HG02798 (cell line): ENCODE measurements around the gene IL15RA.
"Not testable (repeated sequence)": the region's sequence is repeated elsewhere in the genome, so short reads cannot be mapped to it uniquely, and the experiment has no call there.

ENCODE experiments used
- ATAC-seq: cut with Tn5 transposase; IDR thresholded peaks from one replicate; pipeline ENCODE4 v1.9.1; 2021; ENCODE audit warnings: mild to moderate bottlenecking; ENCODE audit not compliant: unreplicated experiment, poor library complexity

IL15RA gene

DNA sequence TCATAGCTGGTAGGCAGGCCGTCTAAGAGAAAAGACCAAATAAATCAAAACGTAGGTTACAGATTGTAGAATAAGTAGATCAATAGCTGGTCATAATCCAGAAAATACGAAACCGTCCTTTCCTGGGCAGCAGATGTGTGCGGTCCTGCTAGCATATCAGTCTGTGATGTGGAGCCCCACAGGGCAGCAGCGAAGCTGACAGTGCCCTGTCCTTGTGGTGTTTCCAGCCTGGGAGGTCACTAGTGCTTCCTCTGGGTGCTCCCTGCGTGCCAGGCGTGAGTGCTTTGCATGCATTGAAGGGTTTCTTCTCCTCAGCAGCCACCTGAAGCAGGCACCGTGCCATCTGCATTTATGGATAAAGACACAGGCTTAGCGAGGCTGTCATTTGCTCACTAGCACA lies 41.7 kb downstream of the IL15RA start:
- no peak for ATAC-seq

DNA sequence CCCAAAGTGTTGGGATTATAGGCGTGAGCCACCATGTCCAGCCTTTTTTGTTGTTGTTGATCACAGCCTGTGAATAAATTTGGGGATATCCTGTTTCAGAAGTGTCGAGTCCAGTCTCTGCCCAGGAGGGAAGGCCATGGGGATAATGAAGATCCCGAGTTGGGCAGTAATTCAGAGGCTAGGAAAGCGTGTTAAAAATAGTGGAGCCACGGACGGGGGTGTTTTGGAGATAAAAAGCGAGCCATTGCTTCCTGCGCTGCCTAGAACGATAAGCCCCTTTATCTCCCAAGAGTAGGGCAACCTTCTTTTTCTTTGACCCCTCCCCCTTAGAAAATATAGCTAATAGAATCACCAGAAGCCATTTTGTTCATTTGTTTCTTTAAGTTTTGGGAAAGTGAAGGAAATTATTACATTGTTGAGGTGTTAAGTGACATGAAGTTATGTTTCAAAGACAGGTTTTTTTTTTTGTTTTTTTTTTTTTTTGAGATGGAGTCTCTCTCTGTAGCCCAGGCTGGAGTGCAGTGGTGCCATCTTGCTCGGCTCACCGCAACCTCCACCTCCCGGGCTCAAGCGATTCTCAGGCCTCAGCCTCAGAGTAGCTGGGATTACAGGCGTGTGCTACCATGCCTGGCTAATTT lies 43.3 kb downstream of the IL15RA start:
- ATAC-seq: no peak

DNA sequence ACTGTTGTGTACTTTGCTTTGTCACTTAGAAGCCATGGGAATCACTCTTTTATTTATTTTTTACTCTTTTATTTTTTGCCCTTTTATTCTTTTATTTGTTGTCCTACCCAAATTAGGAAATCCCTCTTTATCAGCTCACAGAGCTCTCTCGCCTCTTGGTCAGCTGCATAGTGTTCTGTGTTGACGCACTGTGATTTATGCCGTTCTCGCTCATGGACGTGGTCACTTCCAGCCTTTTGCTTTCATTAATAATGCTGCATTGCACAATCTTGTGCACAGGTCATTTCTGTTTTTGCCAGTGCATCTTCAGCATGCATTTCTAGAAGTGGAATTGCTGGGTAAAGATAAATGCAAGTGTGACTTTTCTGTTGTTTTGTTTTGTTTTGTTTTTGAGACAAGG lies 45.0 kb downstream of the IL15RA start:
- no peak for ATAC-seq

DNA sequence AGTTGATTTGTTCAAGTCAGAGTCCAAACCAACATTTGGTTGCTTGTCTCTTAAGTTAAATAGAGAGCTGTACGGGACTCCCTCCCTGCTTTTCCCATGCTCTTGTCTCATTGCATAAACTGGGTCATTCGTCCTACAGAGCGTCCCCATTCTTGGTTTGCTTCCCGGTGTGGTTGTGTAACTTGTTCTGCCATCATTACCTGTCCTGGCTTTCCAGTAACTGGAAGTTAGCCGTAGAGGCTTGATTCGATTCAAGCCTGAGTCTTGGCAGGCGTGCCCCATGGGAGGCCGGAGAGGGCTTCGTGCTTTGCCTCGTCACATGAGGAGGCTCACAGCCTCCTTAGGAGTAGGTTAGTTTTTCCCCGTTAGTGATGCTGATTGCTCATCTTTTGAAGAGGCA lies 47.1 kb downstream of the IL15RA start:
- ATAC-seq: no peak

DNA sequence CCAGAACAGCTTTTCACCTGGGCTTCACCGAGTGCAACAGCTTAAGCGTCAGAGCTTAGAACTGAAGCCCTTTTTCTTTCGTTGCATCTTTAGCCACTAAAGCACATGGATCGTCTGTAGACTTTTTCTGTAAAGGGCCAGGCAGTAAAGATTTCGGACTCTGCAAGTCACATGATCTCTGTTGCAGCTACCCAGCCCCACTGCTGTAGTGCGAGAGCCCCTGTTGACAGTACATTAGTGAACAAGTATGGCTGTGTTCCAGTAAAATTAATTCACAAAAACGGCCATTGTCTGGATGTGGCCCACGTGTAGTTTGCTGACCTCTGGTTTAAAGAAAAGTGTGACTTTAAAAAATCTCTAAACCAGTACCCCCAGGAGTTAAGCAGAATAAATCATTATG lies 47.9 kb downstream of the IL15RA start:
- ATAC-seq: no peak

DNA sequence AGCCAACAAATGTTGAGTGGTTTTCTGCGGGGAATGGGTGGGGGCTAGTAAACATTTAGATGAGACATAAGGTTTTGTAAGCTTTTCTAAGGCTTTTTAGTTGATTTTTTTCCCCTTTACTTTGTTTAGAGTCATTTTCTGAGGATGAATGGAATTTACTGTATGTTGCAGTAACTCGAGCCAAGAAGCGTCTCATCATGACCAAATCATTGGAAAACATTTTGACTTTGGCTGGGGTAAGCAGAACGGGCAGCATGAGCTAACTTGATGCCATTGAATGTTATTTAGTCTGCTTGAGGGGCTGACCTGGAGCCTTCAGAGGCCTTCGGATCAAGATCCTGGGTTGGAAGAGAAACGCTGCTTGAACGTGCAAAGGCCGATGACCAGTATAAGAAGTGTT lies 50.0 kb downstream of the IL15RA start:
- no peak for ATAC-seq

DNA sequence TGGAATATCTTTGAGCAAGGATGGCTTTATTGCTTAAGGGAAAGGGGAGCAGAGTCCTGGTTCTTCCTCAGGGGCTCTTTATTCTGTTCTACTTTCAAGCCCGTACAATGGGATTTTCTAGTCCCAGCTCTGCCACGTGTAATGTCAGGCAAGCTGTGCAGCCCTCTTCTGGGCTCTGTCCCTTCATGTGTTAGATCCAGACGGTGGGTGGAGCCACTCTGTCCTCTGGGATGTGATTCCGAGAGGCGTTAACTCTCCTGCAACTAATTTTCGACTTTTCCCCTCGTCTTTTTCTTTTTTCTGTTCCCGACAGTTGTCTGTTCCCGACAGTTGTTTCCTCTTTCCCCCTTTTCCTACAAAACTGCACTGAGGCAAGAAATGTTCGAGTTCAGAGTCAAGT lies 52.5 kb downstream of the IL15RA start:
- no peak for ATAC-seq

DNA sequence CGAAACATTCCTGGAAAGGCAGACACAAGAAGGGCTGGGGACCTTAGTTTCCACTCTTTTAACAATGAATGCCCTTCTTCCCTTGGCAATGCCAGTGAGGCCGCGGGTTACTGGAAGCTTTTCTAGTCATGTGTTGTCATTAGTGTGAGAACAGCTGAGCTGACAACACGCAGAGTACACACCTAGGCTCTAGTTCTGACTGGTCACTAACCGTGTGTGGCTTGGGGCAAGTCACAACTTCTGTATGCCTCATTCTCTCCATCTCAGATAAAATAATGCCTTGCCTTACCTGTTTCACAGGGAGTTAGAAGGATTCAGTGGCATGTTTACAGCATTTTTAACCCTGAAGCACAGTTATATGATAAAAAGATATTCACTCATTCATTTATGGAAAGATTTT lies 55.6 kb downstream of the IL15RA start:
- no peak for ATAC-seq

DNA sequence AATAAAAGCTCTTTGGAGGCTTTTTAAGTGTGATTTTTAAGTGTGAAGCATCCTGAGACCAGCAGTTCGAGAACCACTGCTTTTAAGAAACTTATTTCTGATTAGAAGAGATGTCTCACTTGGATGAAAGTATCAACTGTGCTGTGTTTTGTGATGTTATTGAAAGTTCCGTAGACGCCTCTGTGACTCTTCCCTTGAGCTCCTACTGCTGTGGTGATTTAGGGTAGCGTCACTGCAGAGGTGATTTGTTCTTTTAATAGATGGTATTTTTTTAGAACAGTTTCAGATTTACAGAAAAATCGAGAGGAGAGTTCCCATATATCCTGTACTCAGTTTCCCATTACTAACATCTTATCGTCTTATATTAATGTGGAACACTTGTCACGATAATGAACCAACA lies 57.8 kb downstream of the IL15RA start:
- ATAC-seq: no peak

DNA sequence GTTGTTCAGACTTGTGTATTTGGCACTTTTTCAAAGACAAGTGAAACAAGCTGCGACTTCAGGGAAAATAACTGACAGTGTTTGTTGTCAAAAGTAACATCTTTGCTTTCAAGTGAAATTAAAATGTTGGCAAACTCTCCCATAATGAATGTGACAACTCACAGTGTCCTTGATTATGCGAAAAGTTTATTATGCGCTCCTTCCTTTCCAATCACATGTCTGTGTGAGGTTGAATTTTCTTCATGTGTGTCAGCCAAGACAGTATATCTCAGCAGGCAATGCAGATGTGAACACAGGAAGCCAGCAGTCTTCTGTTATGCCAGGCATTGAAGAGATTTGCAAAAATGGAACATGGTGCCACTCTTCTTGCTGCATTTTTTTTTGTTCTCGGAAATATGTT lies 58.6 kb downstream of the IL15RA start:
- ATAC-seq: no peak

DNA sequence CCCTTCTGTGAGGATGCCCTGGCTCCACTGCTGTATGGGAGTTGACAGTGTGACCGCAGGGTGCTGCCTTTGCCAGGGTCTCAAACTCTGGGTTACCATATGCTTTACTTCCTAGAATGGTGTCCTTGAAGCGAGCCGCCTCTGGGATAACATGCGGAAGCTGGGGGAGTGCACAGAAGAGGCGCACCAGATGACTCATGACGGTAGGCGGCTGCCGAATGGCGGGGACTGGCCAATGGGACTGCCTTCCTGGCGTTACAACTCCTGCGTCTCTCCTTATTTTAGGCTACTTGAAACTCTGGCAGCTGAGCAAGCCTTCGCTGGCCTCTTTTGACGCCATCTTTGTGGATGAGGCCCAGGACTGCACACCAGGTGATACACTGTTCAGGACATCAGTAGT lies 60.0 kb downstream of the IL15RA start:
- ATAC-seq: no peak

DNA sequence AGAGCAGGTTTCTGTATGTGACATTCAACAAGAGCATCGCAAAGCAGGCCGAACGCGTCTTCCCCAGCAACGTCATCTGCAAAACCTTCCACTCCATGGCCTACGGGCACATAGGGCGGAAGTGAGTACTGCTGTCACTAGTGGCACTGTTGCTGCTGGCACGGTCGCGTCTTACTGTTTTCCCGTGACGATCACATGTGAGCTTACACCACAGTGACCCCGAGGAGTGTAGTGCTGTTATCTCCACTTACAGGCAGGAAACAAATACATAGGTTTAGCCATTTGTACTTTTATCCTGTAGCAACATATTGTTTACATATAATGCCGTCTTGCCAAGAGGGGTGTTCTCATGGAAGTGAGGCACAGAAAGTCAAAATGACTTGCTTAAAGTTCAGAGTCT lies 61.9 kb downstream of the IL15RA start:
- no peak for ATAC-seq

DNA sequence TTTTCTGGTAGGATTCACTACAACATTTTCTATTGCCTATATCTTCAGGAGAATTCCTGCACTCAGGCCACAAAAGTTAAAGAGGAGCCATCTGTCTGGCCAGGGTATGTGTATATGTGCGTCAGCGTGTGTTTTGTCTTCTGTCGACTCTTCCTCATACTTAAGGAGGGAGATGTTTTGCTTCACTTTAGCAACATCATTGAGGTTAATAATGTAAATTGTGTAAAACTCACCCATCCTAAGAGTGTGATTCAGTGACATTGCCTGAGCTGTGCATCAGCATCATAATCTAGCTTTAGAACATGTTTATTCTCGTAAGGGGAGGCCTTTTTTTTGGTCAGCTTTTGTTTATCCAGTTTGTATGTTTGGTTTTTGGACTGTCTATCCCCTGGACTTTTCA lies 63.6 kb downstream of the IL15RA start:
- ATAC-seq: no peak

DNA sequence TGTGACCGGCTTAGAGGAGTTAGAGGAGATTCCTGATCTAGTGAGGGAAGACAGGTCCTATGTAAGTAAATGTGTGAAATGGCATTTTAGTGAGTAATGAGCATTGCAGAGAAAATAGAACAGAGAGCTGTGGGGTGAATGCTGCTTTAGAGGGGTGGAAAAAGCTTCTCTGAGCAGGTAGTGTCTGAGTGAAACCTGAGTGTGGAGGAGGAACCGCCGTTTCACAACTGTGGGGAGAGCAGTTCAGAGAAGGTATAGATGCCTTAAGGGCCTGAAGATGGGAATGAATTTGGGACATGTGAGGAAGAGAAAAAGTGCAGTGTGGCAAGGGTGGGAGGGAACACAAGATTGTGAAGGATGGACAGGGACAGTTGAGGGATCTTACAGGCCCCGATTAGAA lies 65.7 kb downstream of the IL15RA start:
- no peak for ATAC-seq

DNA sequence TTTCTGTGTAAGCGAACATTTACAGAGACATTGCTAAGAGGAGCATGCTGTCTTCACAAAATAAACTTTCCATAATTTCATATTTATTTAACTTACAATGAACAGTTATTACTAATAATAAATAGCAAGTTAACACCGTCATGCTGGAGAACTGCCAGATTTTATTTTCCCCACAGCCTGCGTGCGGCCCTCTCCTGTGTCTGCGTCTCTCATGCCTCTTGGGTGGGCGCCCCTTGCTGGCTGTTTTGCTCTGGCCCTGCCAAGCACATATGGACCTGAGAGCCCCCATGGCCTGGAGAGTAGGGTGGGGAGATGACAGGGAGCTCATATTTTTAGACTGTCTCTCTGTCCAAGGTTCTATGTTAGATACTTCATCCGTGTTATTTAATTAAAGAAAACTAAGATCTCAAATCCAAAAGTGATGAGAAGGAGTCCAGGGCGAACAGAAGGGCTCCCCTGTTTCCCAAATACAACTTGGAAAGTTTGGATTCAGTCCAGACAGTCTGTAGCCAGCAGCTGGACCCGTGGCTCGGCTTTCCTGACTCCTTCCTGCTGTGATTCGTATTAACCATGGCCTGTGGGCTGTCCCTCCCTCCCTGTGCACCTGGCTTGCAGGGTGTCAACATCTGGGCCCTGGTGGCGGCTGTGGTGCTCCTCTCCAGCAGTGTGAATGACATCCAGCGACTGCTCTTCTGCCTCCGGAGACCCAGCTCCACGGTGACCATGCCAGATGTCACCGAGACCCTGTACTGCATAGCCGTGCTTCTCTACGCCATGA lies 66.8 kb downstream of the IL15RA start:
- ATAC-seq: no peak

DNA sequence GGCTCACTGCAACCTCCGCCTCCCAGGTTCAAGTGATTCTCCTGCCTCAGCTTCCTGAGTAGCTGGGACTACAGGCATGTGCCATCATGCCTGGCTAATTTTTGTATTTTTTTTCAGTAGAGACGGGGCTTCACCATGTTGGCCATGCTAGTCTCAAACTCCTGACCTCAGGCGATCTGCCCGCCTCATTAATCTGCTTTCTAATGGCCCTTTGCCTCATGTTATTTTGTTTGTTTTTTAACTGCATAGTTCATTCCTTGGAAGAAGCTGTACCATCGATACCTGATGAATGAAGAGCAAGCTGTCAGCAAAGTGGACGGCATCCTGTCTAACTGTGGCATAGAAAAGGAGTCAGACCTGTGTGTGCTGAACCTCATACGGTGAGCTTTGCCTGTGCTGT lies 68.7 kb downstream of the IL15RA start:
- not testable (repeated sequence) for ATAC-seq

DNA sequence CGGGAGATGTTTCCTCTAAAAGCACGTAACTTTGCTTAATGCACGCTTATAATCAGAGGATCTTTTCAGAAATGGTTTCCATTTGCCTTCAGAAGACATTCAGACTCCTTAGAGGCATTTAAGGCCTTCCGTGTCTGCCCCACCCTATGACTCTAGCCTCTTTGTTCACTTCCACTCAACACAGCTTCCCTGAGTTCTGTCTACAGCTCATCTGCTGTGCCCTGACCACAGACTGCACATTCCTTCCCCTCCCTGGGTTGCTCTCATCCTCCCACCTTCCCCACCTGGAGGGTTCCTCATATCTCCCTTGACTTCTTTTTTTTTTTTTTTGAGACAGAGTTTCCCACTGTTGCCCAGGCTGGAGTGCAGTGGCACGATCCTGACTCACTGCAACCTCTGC lies 70.7 kb downstream of the IL15RA start:
- ATAC-seq: no peak

DNA sequence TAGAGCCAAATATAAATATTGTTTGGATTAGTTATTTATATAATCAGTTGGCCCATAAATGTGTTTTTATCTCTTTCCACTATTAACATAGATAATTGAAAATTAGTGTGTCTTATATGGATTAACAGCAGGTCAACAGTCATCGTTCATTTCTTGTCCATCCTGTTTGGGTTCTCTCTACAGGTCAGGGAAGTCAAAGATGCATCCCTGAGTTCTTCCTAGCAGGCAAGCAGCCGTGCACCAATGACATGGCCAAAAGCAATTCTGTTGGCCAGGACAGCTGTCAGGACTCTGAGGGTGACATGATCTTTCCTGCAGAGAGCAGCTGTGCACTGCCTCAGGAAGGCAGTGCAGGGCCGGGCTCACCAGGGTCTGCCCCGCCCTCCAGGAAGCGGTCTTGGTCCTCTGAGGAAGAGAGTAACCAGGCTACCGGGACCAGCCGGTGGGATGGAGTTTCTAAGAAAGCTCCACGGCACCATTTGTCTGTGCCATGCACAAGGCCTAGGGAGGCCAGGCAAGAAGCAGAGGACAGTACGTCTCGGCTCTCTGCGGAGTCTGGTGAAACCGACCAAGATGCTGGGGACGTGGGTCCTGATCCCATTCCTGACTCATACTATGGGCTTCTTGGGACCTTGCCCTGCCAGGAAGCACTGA lies 71.4 kb downstream of the IL15RA start:
- ATAC-seq: no peak

DNA sequence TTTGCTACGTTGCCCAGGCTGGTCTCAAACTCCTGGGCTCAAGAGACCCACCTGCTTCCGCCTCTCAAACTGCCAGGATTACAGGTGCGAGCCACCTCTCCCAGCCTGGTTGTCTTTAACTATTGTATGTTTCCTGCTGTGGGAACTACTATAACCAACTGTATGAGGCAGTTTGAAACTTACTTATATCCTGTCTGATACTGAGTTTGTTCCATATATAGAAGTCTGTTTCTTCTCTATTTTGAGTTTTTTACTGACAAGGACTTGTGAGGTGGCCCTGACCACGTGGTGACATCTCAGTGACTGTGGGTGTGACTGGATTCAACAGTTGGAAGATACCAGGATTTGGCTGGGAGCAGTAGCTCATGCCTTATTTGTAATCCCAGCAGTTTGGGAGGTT lies 73.1 kb downstream of the IL15RA start:
- peak; percentile 93 for ATAC-seq

DNA sequence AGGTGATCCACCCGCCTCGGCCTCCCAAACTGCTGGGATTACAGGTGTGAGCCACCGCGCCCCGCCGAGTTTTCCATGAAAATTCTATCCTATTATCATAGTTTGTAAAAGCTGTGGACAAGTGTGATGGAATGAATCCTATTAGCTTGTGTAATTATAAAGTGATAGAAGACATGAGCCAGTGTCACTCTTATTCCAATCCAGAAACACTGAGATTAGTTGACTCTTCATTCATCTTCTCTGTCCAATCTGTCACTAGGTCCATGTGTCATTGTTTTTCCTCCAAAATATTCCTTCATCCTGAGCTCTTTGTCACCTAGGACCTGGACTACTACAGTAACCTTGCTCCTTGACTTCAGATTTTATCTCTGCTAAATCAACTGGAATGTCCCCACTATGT lies 73.8 kb downstream of the IL15RA start:
- ATAC-seq: no peak

DNA sequence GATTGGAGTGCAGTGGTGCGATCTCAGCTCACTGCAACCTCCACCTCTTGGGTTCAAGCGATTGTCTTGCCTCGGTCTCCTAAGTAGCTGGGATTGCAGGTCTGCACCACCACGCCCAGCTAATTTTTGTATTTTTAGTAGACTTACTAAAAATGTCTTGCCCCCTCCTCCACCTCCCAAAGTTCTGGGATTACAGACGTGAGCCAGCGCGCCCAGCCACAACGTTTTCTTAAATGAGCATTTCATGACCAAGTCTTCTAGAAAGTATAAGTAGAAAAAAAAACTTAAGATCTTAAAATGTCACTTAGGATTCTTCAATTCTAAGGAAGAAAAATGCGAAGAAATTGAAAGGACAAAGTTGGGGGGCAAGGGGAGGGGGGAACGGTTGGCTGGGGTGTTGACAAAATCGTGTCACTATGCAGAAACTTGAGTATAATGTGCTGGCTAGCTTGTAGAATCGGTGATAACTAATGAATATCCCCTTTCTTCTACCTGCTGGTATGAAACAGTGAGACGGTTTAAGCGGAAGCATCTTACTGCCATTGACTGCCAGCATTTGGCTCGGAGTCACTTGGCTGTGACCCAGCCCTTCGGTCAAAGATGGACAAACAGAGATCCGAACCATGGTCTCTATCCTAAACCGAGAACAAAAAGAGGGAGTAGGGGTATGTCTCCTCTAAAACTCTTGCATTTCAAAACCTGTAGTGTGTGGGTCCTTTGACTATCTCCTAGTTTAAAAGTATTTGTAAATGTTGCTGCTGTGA lies 74.7 kb downstream of the IL15RA start:
- ATAC-seq: no peak
